H1 (cell line): ENCODE measurements around the gene METRN. TPM values are rescaled to one million over a fixed set of nuclear protein-coding genes. Genes with fewer than 3 reads are reported as not detected.

Experiments
- EP300 ChIP-seq, 2 experiments: IDR thresholded peaks; 1 replicate in 1 of 2; 2 replicates in 1 of 2; pipeline ENCODE4 v1.6.1; 2011 to 2012; ENCODE audit warnings: low read depth in 2 of 2, low read length in 2 of 2, mild to moderate bottlenecking in 2 of 2, borderline replicate concordance in 1 of 2, inconsistent platforms in 1 of 2, moderate library complexity in 1 of 2
- JUN ChIP-seq: IDR thresholded peaks from 2 replicates; pipeline ENCODE4 v1.6.1; 2011; ENCODE audit warnings: low read depth, mild to moderate bottlenecking, improper control_type of control experiment, low read length
- PHF8 ChIP-seq: fragments of 200-600 bp; sonication (generic); conservative IDR thresholded peaks from 2 replicates; pipeline ENCODE4 v1.7.1; 2012; ENCODE audit warnings: low read depth, mild to moderate bottlenecking, inconsistent platforms, low read length, moderate library complexity
- RAD21 ChIP-seq, 2 experiments: IDR thresholded peaks in 1 of 2; conservative IDR thresholded peaks in 1 of 2; 2 replicates each; pipeline ENCODE4 v1.6.1; 2011; ENCODE audit warnings: low read depth in 2 of 2, low read length in 2 of 2, improper control_type of control experiment in 1 of 2, inconsistent platforms in 1 of 2, mild to moderate bottlenecking in 1 of 2, moderate library complexity in 1 of 2
- TEAD4 ChIP-seq: IDR thresholded peaks from 2 replicates; pipeline ENCODE4 v1.6.1; 2012; ENCODE audit warnings: low read depth, low read length, inconsistent platforms, mixed read lengths
- YY1 ChIP-seq: IDR thresholded peaks from 2 replicates; pipeline ENCODE4 v1.6.1; 2011; ENCODE audit warnings: low read depth, mild to moderate bottlenecking, low read length
- polyA plus RNA-seq, 7 experiments: library from polyadenylated mRNA; depleted of rRNA in 3 of 7; stranded (reverse) in 5 of 7; unstranded in 2 of 7; fragments of >200 nt in 5 of 7; fragments of 200-250 nt in 2 of 7; gene quantifications; 1 replicate in 5 of 7; 2 replicates in 1 of 7; 4 replicates in 1 of 7; pipeline versions ENCODE4 v1.2.1 to v1.2.3, GENCODE V29; 2011 to 2013; ENCODE audit warnings: missing spikeins in 2 of 7, mixed read lengths in 2 of 7
- total RNA-seq: library from RNA; stranded (reverse); fragmentation: NEBNext Ultra II Directional; extraction: Animal tissue kit (Norgen Biotek cat#: 25700); gene quantifications from 2 replicates; pipeline ENCODE4 v1.2.1, GENCODE V29; 2021
- TF ChIP-seq, protein P1 (sequence below): fragments of 300-600 bp; sonication (generic); IDR thresholded peaks from 2 replicates; pipeline ENCODE4 v1.7.1; 2012; ENCODE audit warnings: low read length, moderate library complexity, mild to moderate bottlenecking, inconsistent platforms; ENCODE audit not compliant: insufficient replicate concordance
- TF ChIP-seq, protein P2 (sequence below), 3 experiments: IDR thresholded peaks; 1 replicate in 2 of 3; 2 replicates in 1 of 3; pipeline versions ENCODE4 v1.5.1 to v1.6.1; 2011; ENCODE audit warnings: low read length in 3 of 3, mild to moderate bottlenecking in 3 of 3, inconsistent platforms in 2 of 3, low read depth in 1 of 3, moderate library complexity in 1 of 3; ENCODE audit not compliant: insufficient read depth in 1 of 3; ENCODE audit errors: control extremely low read depth in 1 of 3

Gene METRN
- total and polyA plus RNA-seq, 2 of the 8 experiments (the other 6 are each of a cell fraction or from before 2014, with no cell fraction given) = 18.7 to 25.8 TPM

DNA sequence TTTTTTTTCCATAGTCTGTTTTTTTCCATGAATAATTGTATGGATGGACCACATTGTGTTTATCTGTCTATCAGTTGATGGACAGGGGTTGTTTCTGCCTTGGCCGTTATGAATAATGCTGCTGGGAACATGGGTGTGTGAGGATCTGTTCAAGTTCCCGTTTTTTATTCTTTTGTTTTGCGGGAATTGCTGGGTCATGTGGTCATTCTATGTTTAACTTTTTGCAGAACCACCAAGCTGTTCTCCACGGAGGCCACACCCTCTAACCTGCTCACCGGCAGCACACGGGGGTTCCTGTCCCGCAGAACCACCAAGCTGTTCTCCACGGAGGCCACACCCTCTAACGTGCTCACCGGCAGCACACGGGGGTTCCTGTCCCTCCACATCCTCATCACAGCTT is 39.7 kb downstream of the METRN start (continued):
- TF ChIP-seq, protein P1, sequence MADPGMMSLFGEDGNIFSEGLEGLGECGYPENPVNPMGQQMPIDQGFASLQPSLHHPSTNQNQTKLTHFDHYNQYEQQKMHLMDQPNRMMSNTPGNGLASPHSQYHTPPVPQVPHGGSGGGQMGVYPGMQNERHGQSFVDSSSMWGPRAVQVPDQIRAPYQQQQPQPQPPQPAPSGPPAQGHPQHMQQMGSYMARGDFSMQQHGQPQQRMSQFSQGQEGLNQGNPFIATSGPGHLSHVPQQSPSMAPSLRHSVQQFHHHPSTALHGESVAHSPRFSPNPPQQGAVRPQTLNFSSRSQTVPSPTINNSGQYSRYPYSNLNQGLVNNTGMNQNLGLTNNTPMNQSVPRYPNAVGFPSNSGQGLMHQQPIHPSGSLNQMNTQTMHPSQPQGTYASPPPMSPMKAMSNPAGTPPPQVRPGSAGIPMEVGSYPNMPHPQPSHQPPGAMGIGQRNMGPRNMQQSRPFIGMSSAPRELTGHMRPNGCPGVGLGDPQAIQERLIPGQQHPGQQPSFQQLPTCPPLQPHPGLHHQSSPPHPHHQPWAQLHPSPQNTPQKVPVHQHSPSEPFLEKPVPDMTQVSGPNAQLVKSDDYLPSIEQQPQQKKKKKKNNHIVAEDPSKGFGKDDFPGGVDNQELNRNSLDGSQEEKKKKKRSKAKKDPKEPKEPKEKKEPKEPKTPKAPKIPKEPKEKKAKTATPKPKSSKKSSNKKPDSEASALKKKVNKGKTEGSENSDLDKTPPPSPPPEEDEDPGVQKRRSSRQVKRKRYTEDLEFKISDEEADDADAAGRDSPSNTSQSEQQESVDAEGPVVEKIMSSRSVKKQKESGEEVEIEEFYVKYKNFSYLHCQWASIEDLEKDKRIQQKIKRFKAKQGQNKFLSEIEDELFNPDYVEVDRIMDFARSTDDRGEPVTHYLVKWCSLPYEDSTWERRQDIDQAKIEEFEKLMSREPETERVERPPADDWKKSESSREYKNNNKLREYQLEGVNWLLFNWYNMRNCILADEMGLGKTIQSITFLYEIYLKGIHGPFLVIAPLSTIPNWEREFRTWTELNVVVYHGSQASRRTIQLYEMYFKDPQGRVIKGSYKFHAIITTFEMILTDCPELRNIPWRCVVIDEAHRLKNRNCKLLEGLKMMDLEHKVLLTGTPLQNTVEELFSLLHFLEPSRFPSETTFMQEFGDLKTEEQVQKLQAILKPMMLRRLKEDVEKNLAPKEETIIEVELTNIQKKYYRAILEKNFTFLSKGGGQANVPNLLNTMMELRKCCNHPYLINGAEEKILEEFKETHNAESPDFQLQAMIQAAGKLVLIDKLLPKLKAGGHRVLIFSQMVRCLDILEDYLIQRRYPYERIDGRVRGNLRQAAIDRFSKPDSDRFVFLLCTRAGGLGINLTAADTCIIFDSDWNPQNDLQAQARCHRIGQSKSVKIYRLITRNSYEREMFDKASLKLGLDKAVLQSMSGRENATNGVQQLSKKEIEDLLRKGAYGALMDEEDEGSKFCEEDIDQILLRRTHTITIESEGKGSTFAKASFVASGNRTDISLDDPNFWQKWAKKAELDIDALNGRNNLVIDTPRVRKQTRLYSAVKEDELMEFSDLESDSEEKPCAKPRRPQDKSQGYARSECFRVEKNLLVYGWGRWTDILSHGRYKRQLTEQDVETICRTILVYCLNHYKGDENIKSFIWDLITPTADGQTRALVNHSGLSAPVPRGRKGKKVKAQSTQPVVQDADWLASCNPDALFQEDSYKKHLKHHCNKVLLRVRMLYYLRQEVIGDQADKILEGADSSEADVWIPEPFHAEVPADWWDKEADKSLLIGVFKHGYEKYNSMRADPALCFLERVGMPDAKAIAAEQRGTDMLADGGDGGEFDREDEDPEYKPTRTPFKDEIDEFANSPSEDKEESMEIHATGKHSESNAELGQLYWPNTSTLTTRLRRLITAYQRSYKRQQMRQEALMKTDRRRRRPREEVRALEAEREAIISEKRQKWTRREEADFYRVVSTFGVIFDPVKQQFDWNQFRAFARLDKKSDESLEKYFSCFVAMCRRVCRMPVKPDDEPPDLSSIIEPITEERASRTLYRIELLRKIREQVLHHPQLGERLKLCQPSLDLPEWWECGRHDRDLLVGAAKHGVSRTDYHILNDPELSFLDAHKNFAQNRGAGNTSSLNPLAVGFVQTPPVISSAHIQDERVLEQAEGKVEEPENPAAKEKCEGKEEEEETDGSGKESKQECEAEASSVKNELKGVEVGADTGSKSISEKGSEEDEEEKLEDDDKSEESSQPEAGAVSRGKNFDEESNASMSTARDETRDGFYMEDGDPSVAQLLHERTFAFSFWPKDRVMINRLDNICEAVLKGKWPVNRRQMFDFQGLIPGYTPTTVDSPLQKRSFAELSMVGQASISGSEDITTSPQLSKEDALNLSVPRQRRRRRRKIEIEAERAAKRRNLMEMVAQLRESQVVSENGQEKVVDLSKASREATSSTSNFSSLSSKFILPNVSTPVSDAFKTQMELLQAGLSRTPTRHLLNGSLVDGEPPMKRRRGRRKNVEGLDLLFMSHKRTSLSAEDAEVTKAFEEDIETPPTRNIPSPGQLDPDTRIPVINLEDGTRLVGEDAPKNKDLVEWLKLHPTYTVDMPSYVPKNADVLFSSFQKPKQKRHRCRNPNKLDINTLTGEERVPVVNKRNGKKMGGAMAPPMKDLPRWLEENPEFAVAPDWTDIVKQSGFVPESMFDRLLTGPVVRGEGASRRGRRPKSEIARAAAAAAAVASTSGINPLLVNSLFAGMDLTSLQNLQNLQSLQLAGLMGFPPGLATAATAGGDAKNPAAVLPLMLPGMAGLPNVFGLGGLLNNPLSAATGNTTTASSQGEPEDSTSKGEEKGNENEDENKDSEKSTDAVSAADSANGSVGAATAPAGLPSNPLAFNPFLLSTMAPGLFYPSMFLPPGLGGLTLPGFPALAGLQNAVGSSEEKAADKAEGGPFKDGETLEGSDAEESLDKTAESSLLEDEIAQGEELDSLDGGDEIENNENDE = no peak
- TF ChIP-seq TEAD4 (no peak), PHF8 (no peak), EP300 (IDR thresholded peaks at IDR 0.05; ENCODE audit: borderline replicate concordance in 1 of 2, low read depth in 2 of 2, low read length in 2 of 2) (no peak), YY1 (no peak), RAD21 (IDR thresholded peaks at IDR 0.05 in 1 of 2, conservative IDR thresholded peaks at IDR 0.05 in 1 of 2; ENCODE audit: low read depth in 2 of 2, low read length in 2 of 2) (no peak), JUN (no peak)
- TF ChIP-seq, protein P2, sequence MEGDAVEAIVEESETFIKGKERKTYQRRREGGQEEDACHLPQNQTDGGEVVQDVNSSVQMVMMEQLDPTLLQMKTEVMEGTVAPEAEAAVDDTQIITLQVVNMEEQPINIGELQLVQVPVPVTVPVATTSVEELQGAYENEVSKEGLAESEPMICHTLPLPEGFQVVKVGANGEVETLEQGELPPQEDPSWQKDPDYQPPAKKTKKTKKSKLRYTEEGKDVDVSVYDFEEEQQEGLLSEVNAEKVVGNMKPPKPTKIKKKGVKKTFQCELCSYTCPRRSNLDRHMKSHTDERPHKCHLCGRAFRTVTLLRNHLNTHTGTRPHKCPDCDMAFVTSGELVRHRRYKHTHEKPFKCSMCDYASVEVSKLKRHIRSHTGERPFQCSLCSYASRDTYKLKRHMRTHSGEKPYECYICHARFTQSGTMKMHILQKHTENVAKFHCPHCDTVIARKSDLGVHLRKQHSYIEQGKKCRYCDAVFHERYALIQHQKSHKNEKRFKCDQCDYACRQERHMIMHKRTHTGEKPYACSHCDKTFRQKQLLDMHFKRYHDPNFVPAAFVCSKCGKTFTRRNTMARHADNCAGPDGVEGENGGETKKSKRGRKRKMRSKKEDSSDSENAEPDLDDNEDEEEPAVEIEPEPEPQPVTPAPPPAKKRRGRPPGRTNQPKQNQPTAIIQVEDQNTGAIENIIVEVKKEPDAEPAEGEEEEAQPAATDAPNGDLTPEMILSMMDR (IDR thresholded peaks at IDR 0.05; ENCODE audit: control extremely low read depth in 1 of 3, insufficient read depth in 1 of 3, low read depth in 1 of 3, low read length in 3 of 3) = no peak
